GM21381 (cell line): Measurements from ENCODE around the gene CD99L2.

ENCODE experiments used
- ATAC-seq: cut with Tn5 transposase; IDR thresholded peaks from one replicate; pipeline ENCODE4 v1.9.1; 2021; ENCODE audit warnings: mild to moderate bottlenecking, moderate library complexity; ENCODE audit not compliant: unreplicated experiment

The CD99L2 gene

DNA sequence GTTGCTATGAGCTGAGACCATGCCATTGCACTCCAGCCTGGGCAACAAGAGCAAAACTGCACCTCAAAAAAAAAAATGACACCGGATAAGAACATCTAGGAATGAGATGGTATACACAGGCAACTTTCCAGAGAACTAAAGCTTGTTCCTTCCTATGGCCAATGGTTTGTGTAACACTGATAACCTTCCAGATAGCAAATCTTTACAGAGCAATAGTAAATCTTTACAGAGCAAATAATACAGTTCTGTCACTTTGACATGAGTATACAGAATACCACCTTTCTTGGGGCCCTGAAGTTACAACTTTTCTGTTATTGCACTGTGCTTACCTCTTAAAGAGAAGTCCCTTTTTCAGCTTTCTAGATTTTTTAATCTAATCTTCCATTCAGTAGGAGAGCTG, 91.6 kb downstream of the CD99L2 start:
- no peak for ATAC-seq

DNA sequence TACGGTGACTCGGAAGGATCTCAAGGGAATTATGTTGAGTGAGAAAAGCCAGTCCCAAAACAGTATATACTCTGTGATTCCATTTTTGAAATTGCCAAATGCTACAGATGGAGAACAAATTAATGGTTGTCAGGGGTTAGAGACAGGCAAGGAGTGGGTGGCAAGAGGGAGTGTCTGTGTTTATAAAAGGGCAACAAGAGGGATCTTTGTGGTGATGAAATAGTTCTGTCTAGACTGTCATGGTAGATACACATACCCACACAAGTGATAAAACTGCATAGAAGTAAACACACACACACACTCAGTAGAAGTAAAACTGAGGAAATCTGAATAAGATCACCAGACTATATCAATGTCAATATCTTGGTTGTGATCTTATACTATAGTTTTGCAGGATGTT, 92.7 kb downstream of the CD99L2 start:
- no peak for ATAC-seq

DNA sequence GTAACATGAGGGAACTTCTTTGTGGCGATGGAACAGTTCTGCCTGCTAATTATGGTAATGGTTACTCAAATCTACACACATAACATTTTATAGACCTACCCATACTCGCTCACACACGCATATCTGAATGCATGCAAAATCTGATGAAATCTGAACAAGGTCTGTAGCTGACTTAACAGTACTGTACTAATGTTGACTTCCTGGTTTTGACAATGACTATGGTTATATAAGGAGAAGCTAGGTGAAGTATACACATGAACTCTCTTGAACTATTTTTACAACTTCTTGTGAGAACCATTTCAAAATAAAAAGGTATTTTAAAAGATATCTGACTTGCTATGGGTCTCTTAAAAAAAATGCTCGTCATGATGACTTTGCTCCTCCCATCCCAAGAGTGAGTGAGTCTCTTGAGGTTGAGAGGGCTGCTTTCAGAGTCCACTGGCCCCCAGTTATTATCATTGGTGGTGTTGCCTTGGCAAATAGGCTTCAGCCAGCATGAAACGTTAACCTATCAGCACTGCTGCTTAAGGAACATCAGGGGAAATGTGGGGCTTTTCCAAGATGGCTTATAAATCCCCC, 105.4 kb downstream of the CD99L2 start:
- no peak for ATAC-seq

DNA sequence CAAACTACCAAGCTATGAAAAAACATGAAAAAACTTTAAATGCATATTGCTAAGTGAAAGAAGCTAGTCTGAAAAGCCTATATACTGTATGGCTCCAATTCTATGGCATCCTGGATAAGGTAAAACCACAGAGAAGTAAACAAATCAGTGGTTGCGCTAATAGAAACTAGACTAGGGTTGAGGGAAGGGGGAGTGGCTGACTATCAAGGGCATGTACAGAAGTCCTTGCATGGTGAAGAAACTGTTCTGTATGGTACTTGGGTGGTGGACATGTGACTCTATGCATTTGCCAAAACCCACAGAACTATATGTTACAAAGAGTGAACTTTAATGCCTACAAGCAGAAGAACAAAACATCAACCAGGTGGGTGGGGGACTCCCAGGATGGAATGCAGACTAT, 108.4 kb downstream of the CD99L2 start:
- ATAC-seq, result no peak

DNA sequence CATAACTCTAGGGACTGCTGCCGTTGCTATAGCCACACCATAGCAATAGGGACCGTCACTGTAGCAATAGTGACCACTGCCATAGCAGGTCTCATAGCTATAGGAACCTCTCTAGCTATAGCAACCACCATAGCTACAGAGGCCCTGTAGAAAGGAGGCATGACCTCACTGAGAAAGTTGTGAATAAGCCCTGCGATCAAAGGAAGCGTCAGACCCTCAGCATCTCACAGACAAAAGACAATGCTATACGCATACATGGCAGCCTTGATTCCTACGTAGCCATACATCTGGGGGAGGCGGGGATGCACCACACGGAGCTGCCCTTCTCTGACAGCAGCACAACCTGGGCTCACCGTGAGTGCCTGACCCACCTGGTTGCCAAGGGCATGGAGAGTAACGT, 116.8 kb downstream of the CD99L2 start:
- no peak for ATAC-seq

DNA sequence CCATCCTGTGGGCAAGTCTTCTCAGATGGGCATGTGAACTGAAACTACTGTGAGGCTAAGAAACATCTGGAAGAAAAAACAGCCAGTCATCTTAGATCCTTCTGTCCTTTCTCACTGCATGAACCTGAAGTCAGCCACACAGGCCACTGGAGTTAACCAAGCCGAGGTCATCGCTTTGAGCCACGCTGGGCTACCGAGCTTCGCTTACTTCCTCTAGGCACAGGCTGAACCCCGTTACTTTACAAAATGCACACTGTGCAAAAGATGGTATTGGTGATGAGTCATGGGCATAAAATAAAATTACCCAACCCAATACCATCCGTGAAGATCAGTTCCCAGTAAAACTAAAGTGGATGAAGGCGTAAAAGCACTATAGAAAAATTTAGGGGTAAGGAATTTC, 119.1 kb downstream of the CD99L2 start:
- ATAC-seq, result no peak

DNA sequence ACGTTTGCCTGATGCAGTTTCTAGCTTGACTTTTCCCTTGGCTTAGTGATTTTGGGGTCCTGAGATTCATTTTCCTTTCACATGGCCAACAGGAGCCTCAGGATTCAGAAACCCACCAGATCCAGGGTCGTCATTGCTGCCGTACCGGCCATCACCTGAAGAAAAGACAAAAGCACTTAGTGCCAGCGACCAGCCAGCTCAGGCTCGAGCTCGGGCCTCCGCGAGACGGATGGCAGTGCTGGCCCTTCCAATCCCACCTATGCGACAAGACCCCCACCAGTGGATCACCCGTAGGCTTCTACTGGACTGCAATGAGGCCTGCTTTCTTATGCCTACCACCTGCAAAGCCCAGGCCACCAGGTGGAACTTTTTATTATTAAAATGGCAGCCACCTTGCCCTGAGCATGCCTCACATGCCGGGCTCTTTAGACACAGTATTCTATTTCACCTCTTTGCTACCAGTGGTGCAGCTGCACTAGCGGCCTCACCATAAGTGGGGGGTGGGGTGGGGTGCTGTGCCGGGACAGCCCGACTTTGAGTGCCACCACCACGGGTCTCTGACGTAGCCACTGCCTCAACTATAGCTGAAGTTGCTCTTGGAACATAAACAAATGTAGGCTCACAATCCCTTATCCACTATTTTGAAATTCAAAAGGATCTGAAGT, 121.0 kb downstream of the CD99L2 start:
- ATAC-seq, result no peak

DNA sequence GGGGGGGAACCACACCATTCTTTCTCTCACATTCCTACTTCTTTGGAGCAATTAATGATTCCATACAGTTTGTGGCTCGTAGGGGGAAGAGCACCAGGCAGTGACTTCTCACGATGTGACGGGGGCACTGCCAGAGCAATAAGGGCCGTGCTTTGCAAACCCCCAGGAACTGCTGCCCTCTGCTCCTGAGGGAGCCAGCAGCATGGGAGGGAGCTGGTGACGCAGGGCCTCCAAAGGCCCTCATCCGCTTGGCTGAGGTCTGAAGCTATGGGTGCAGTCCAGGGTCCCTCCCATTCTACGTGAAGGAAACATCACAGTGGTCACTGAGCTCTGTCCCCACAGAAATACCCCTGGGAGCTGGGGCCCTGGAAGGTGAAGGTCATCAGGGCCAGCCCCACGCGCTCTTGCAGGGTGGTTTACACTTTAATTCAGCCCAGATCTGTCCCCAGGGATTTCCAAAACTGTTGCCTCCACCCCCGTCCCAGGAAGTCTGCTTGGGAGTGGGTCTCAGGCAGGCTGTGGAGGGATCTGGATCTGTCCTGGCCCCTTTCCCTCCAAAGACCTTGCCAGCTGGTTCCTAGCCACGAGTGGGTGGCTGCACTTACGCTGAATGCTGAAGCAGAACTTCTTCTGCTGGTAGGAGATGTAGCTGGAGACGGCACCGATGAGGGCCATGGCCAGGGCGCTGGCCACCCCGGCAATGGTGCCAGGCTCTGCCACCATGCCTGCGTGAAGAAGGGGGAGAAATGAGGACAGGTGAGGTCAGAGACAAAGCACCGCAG, 122.7 kb downstream of the CD99L2 start:
- no peak for ATAC-seq

DNA sequence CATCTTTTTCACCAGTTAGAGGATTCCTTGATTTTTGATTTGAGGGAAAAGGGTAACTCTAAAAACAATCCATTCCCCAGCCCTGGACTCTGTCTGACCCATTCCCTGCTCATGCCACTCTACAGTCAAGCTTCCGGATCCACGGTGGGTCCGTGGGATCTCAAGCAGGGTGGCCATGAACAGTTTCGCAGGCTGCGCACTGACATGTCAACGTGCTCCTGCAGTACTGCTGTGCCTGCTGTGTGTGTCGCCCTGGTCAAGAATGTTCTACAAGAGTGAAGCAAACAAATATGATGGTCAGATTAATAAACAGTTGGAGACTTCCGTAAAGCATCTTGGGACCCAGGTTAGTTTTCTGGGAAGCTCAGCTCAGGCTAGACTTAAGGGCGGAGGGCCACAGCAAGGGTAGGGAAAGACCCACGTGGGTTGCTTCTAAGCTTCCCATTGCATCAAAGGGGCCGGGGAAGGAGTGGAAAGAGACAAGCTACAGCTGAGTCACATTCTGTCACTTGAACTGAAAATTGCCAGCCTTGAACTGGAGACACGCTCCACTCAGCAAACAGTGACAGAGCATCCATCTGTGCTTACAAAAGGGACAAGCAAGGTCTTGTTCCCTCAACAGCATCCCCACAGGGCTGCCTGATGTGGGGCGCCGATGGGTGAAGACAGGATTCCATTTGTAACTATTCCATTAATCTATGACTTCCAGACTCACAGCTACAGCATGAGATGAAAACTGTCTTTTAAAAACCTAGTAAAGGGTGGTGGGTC, 123.5 kb downstream of the CD99L2 start:
- no peak for ATAC-seq

DNA sequence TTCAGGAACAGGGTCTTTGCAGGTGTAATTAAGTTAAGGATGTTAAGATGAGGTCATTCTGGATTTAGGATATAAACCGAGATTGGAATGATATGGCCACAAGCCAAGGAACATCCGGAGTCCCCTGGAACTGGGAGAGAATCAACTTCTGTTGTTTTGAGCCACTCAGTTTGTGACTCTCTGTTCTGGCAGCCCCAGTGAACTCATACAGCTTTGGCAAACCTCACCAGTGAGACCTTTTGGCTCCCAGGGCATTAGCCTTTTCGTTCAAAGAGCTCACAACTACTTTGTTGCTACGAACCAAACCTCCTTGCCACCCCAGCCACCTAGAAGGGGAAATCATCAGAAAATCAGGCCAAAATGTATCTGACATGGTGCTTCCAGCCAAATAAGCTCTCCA, 124.8 kb downstream of the CD99L2 start:
- no peak for ATAC-seq

DNA sequence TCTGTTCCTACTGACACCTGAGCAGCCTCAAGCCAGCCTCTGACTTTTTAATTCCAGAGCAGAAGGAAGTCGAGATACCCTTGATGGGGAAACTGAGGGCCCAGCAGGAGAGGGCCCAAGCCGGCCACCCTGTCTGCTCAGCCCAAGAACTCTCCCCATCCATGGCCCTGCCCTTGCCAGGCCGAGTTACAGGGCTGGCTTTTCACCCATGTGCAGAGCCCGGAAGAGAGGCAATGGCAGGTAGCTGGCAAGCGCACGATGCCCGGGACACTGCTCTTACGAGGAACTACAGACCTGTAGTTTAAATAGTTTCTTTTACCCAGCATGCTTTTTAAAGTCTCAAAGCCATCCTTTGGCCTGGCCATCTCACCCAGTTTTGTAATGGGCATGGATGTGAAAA, 125.4 kb downstream of the CD99L2 start:
- no peak for ATAC-seq

DNA sequence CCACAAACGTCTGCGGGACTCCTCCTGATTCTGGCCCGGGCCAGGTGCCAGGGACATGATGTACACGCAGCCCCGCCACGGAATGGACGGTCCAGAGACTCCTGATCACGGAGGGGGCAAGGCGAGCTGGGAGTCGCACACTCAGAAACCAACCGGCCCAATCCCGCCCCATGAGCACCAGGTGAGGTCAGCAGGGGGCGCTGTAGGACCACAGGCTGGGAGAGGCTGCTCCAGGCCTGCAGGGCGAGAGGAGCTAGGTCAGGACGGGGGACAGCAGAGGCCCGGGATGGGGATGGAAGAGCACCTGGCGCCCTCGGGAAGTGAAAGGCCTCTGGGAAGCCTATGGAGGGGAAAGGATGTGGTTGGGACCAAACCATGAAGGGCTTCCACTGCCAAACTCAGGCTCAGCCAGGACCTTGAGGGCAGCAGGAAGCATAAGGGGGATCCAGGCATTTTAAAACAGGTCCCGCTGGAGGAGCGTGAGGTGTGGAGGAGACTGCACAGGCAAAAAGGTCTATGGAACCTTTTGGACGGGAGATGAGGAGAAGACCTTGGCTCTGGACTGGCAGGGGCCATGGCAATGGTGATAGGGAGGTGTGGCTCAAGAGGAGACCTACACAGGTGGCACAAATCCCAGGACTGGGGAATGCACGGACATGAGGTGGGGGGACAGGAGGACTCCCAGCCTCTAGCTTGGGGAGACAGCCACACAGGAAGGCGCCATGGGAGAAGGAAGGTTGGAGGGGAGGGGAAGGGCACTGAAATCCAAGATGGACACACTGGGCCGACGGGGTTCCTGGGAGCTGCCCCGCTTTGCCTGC, 126.1 kb downstream of the CD99L2 start:
- ATAC-seq, result peak; percentile 89

DNA sequence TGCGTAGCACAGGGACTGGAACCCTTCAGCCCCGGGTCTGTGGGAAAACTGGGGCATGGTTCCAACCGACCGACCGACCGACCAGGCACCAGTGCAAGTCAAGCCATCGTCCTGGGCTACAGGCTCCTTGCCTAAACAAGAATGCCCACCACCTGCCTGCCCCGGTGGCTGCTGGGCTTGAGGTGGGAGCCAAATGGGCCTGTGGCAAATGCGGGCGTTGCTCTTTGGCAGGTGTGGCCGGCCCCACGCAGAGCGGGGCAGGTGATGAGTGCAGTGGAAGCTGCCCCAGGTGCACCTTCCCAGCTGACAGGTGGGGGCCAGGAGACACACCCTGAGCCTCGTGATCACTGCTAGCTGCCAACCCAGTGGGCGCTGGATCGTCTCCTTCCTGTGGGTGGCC, 127.4 kb downstream of the CD99L2 start:
- ATAC-seq, result no peak

DNA sequence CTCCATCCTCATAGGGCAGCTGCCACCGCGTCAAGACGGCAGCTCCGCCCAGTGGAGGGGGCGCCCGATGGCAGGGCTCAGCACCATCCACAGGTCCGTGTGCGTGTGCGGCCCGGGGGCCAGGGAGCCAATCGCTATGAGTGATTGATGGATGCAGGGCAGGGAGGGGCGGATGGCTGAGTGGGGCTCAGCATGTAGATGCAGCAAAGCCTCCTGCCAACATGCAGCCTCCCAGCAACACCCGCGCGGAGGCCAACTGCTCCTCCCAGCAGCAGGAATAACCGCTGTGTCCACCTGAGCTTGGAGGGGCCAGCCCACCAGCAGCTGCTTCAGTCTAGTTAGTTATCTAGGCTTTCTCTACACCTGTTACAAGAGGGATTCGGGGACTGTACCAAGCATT, 127.8 kb downstream of the CD99L2 start:
- no peak for ATAC-seq

DNA sequence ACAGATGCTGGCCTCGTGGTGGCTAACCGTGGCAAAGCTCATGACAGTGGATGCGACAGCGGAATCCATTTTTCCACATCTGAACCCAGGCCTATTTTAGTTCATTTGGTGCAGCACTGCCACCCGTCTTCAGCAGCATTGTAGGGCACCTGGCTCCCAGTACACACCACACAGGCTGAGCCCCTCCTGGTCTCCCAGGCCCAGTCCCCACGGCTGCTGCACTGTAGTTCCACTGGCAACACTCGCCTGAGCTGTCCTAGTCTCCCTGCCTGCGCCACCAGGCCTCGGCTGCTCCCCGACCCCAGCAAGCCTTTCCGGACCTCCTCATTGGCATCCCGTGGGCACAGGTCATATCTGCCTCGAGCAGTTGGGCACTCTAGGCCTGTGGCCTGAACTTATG, 129.1 kb downstream of the CD99L2 start:
- no peak for ATAC-seq

DNA sequence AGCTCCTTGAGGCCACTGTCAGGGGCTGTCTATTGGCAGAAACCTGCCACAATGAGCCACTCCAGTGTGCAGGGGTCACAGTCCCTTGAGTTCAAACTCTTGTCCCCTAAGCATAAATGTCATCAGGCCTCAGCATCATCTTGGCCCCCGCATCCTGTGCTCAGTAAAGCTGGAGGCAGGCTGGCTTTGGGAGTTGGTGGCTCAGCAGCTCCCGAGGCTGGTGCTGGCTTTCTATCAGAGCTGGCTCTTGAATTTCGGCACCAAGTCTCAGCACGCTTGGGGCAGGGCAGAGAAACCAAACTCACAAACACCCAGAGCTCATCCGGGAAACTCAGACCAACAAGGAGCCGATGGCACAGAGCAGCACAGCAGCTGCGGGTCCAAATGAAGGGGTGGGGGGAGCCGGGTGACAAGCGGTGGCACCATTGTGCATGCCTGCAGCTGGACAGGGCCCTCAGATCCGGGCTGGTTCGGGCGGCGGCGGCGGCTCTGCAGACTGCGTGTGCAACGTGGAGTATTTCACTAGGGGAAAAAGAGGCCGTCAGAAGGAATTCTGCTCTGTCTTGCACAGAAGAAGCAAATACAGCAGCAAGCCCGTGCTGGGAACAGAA, 129.8 kb downstream of the CD99L2 start:
- no peak for ATAC-seq

DNA sequence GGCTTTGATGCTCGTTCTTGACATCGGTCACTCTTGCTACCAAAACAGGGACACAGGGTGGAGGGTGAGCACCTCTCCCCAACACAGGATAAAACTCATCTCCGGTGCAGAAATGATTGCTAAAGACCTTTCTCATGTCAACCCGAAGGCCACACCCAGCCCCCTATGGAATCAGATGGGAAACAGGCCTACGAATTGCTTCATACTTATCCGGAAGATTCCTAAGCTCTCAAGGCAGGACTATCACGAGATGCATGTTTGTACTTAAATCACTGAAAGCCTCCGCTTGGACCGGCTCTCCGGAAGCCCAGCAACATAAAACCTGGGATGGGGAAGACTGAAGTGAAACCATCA, 130.4 kb downstream of the CD99L2 start:
- no peak for ATAC-seq

DNA sequence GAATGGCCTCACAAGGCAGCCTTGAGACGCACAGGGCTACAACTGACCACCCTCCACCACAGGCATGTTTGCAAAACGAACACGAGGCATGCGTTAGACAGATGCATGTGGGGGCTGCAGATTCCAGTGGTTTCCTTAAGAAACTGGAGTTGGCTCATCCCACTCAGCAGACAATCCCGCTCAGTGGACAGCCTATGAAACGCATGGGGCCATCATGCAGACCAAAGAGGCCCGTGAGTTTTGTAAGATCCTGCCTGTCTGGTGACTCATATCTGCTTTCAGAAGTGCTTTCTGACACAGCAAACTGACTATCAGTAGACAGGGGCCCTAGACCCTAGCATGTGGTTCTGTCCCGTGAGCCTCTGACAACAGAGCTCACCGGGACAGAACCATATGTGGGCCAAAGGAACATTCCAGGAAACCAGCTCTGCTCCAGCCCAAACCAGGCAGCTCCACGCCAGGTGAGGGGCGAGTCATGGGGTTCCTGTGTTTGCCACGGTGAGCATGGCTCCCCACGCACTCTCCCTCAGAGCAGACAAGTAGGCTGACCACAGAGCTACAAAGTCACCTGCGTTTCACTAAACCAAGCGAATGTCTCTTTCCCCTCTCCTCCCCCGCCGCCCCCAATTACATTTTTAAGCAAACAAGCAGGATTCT, 130.9 kb downstream of the CD99L2 start:
- ATAC-seq, result no peak

DNA sequence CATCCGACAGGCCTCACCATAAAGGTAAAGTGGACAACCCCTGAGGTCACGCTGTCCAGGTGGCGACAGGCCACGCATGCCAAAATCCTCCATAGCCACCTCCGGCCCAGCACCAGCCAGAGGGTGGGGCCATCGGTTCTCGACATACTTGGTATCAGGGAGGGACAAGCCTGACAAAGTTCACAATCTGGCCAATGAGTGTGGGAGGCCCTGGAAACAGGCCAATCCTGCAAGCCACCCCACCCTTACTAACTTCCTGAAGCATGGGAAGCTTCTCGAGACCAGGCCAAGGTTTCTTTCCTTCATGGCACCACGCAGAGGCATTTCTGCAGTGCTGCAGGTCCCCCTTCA, 131.4 kb downstream of the CD99L2 start:
- ATAC-seq, result no peak
